GM12878 (cell line): Measurements from ENCODE around the gene SRPX2. TPM values are rescaled to one million over a fixed set of nuclear protein-coding genes. Genes with fewer than 3 reads are reported as not detected.

Experiments used
- ATAC-seq: fragments of 200-7000 bp; cut with Tn5 transposase; 3 replicates; pipeline ENCODE4 v1.9.1; 2020; ENCODE audit warnings: mild to moderate bottlenecking, moderate library complexity
- BruUV-seq: library from RNA; stranded (reverse); fragments of 400-500 nt; replicated peaks from 2 replicates; lab custom pipeline; 2021; lab: Mats Ljungman, UMichigan
- CTCF ChIA-PET: fragments of 300-600 bp; sonication (Branson Sonifier 250); formaldehyde crosslinking; extraction: SDS; loops from one replicate; lab custom pipeline; 2021; ENCODE audit warnings: inconsistent platforms; lab: Yijun Ruan, JAX
- POLR2A ChIA-PET: fragments of 350-600 bp; formaldehyde crosslinking; extraction: SDS; loops from one replicate; lab custom pipeline; 2021; ENCODE audit warnings: inconsistent platforms; lab: Charles Lee
- RAD21 ChIA-PET: fragments of 300-600 bp; sonication (Branson Sonifier 250); formaldehyde crosslinking; loops from one replicate; lab custom pipeline; 2023; ENCODE audit warnings: antibody characterized with exemption; ENCODE audit not compliant: unreplicated experiment; lab: Charles Lee
- SMC1A ChIA-PET: fragments of 300-600 bp; sonication (Branson Sonifier 250); formaldehyde crosslinking; loops from one replicate; lab custom pipeline; 2023; ENCODE audit not compliant: unreplicated experiment, uncharacterized antibody; lab: Charles Lee
- DNase-seq: peaks from one replicate; pipeline ENCODE4 v3.0.0-alpha.2; 2011; ENCODE audit warnings: low read depth, low spot score
- FAIRE-seq: peaks from 3 replicates; lab custom pipeline; 2011; peaks lifted over from hg19 to GRCh38; lab: Jason Lieb, UNC
- H2AFZ ChIP-seq: 2 replicates; pipeline ENCODE4 v1.6.0; 2011; ENCODE audit warnings: low read depth, low read length, control low read depth; ENCODE audit not compliant: control insufficient read depth
- H3K27ac ChIP-seq: 2 replicates; pipeline ENCODE4 v1.5.1; 2011; ENCODE audit warnings: control low read depth; ENCODE audit not compliant: control insufficient read depth, insufficient read depth
- H3K27me3 ChIP-seq, 2 experiments: replicated peaks in 1 of 2; 2 replicates each; pipeline versions ENCODE4 v1.6.0 to v1.6.1; 2011; ENCODE audit warnings: low read length in 1 of 2; ENCODE audit not compliant: control insufficient read depth in 2 of 2, insufficient read depth in 2 of 2
- H3K36me3 ChIP-seq, 2 experiments: 2 replicates each; pipeline ENCODE4 v1.5.1; 2011; ENCODE audit warnings: low read length in 1 of 2; ENCODE audit not compliant: control insufficient read depth in 2 of 2, insufficient read depth in 2 of 2
- H3K4me1 ChIP-seq: 2 replicates; pipeline ENCODE4 v1.6.1; 2011; ENCODE audit warnings: mild to moderate bottlenecking, low read length, moderate library complexity, mixed read lengths; ENCODE audit not compliant: control insufficient read depth, insufficient read depth
- H3K4me2 ChIP-seq: 2 replicates; pipeline ENCODE4 v1.6.0; 2011; ENCODE audit warnings: control low read depth; ENCODE audit not compliant: control insufficient read depth, insufficient read depth
- H3K4me3 ChIP-seq: fragments of 200-600 bp; sonication (generic); 2 replicates; pipeline ENCODE4 v1.5.1; 2016
- H3K79me2 ChIP-seq: 2 replicates; pipeline ENCODE4 v1.6.0; 2011; ENCODE audit warnings: low read length; ENCODE audit not compliant: control insufficient read depth, insufficient read depth
- H3K9ac ChIP-seq: 2 replicates; pipeline ENCODE4 v1.8.0; 2011; ENCODE audit warnings: low read length, control low read depth, mixed read lengths; ENCODE audit not compliant: control insufficient read depth, insufficient read depth
- H3K9me3 ChIP-seq: replicated peaks from 3 replicates; pipeline ENCODE4 v1.5.1; 2011; ENCODE audit warnings: mild to moderate bottlenecking, low read length; ENCODE audit not compliant: control insufficient read depth, insufficient read depth
- H4K20me1 ChIP-seq: 2 replicates; pipeline ENCODE4 v1.6.0; 2011; ENCODE audit not compliant: control insufficient read depth, insufficient read depth
- ATF3 ChIP-seq: IDR thresholded peaks from 2 replicates; pipeline ENCODE4 v1.6.1; 2011; ENCODE audit warnings: low read depth, mild to moderate bottlenecking, low read length, moderate library complexity, borderline replicate concordance; ENCODE audit errors: extremely low read depth
- BACH1 ChIP-seq: fragments of 450-650 bp; IDR thresholded peaks from 2 replicates; pipeline ENCODE4 v1.6.1; 2017; ENCODE audit warnings: mild to moderate bottlenecking, borderline replicate concordance
- ESRRA ChIP-seq: IDR thresholded peaks from 2 replicates; pipeline ENCODE4 v1.6.1; 2012; ENCODE audit warnings: mild to moderate bottlenecking, low read length, improper control_type of control experiment
- FOS ChIP-seq: IDR thresholded peaks from 3 replicates; pipeline ENCODE4 v1.6.1; 2011; ENCODE audit warnings: borderline replicate concordance; ENCODE audit not compliant: insufficient read length; ENCODE audit errors: extremely low read depth
- FOXK2 ChIP-seq: fragments of 450-650 bp; IDR thresholded peaks from 2 replicates; pipeline ENCODE4 v1.6.1; 2017; ENCODE audit warnings: mild to moderate bottlenecking, moderate library complexity
- HCFC1 ChIP-seq: fragments of 150-350 bp; IDR thresholded peaks from 2 replicates; pipeline ENCODE4 v1.6.1; 2014; ENCODE audit warnings: low read length
- MXI1 ChIP-seq: fragments of 150-350 bp; IDR thresholded peaks from 2 replicates; pipeline ENCODE4 v1.6.1; 2011; ENCODE audit warnings: low read depth, mild to moderate bottlenecking, inconsistent platforms, low read length, improper control_type of control experiment
- NR2F1 ChIP-seq: fragments of 450-650 bp; conservative IDR thresholded peaks from 2 replicates; pipeline ENCODE4 v1.6.1; 2017; ENCODE audit warnings: mild to moderate bottlenecking
- RAD21 ChIP-seq: IDR thresholded peaks from 2 replicates; pipeline ENCODE4 v1.6.1; 2011; ENCODE audit warnings: mild to moderate bottlenecking, low read depth, low read length, moderate library complexity; ENCODE audit not compliant: insufficient read depth
- REST ChIP-seq: IDR thresholded peaks from 2 replicates; pipeline ENCODE4 v1.6.1; 2012; ENCODE audit warnings: mild to moderate bottlenecking, low read depth, low read length
- STAT1 ChIP-seq: fragments of 450-650 bp; conservative IDR thresholded peaks from 2 replicates; pipeline ENCODE4 v1.6.1; 2014; ENCODE audit warnings: antibody characterized with exemption, mild to moderate bottlenecking
- ZBTB11 ChIP-seq: fragments of 450-650 bp; formaldehyde crosslinking; IDR thresholded peaks from 2 replicates; pipeline ENCODE4 v1.5.0; 2022; ENCODE audit warnings: mild to moderate bottlenecking, missing genetic modification characterization
- ZNF687 ChIP-seq: fragments of 450-650 bp; IDR thresholded peaks from 2 replicates; pipeline ENCODE4 v1.6.1; 2017; ENCODE audit warnings: mild to moderate bottlenecking, moderate library complexity
- WGBS: methylation state at CpG from one replicate; pipeline ENCODE4 v1.1.6; 2016; ENCODE audit warnings: low lambda C conversion rate; ENCODE audit not compliant: insufficient replicate concordance, insufficient coverage; ENCODE audit errors: missing lambda C conversion rate; 5-methylcytosine and 5-hydroxymethylcytosine counted together
- in situ Hi-C: fragments of 300-500 bp; cut with MboI; formaldehyde crosslinking; loops from 9 replicates; pipeline ENCODE4 v1.14.3; 2018; ENCODE audit warnings: mixed read lengths
- intact Hi-C: fragments of 100-400 bp; cut with micrococcal nuclease; formaldehyde crosslinking; loops from one replicate; pipeline ENCODE4 v1.14.2; 2022; ENCODE audit not compliant: unreplicated experiment
- polyA plus RNA-seq, 11 experiments: library from polyadenylated mRNA; depleted of rRNA in 4 of 11; unstranded in 6 of 11; stranded (reverse) in 5 of 11; fragments of >200 nt; fragmentation: Nextera tagmentation in 4 of 11; fragmentation: Illumina TruSeq in 1 of 11; extraction: Ambion mirVana in 4 of 11; extraction: Trizol in 1 of 11; gene quantifications; 1 replicate in 1 of 11; 2 replicates in 10 of 11; pipeline versions ENCODE4 v1.2.1 to v1.2.3, GENCODE V29; 2011 to 2016; ENCODE audit warnings: inconsistent platforms in 2 of 11, missing spikeins in 2 of 11, low read depth in 1 of 11
- total RNA-seq, 4 experiments: library from RNA; depleted of rRNA in 3 of 4; stranded (reverse); fragments of >200 nt in 3 of 4; fragmentation: Illumina TruSeq in 1 of 4; extraction: Trizol in 1 of 4; gene quantifications; 2 replicates each; pipeline versions ENCODE4 v1.2.1 to v1.2.3, GENCODE V29; 2013 to 2021

SRPX2 gene
- total and polyA plus RNA-seq, 10 of the 15 experiments (the other 5 are each of a cell fraction or from before 2014, with no cell fraction given), result not detected

- no peak for FAIRE-seq
- TF ChIP-seq NR2F1 (no peak), MXI1 (no peak), ATF3 (no peak), HCFC1 (no peak), RAD21 (no peak), FOS (no peak), FOXK2 (no peak), REST (no peak), STAT1 (no peak), BACH1 (no peak), ESRRA (no peak), ZNF687 (no peak), ZBTB11 (CRISPR knock-in tag) (no peak)
These were observed 6.8 kb downstream of the SRPX2 start for GRCh38 chrX:100650841-100651240.

More at GRCh38 chrX:100650841-100651240, 6.8 kb downstream of the SRPX2 start:
- H3K27me3 ChIP-seq, result no peaks in the 10 kb centered on the region; a peak in 2 of 4 replicates
- no peaks in the 10 kb centered on the region for H4K20me1 ChIP-seq
- DNase-seq, result no peak
- no peaks in the 10 kb centered on the region for H3K79me2 ChIP-seq
- H3K4me2 ChIP-seq, result no peak overlapping the region
- intact Hi-C loops (no loop called here), in situ Hi-C loops (no loop called here)
- no peaks in the 10 kb centered on the region for H3K9me3 ChIP-seq
- CTCF ChIA-PET, result interaction anchor here (0.7 kb wide), 1 partner anchor 1173 kb away, joined by 3 read pairs; no protein-coding TSS in a partner anchor
- no peak overlapping the region for H3K4me3 ChIP-seq
- H3K36me3 ChIP-seq, result no peaks in the 10 kb centered on the region
- H2AFZ ChIP-seq, result no peak overlapping the region
- ATAC-seq, result no peak
- POLR2A ChIA-PET, result interaction anchor here (0.6 kb wide), 1 partner anchor 1254 kb away, joined by 4 read pairs; no protein-coding TSS in a partner anchor
- H3K9ac ChIP-seq, result no peak overlapping the region
- no peaks in the 10 kb centered on the region for H3K4me1 ChIP-seq
- H3K27ac ChIP-seq, result no peak overlapping the region
- WGBS, result 0% methylated on average over 1 of the region's 1 CpG
- no TSS peak for BruUV-seq
- SMC1A ChIA-PET, result no interaction called here
- RAD21 ChIA-PET, result no interaction called here
